Mesendoderm (in vitro differentiated cells): Measurements from ENCODE around the gene FAM83F.

Experiments
- DNase-seq: peaks from one replicate; pipeline ENCODE4 v3.0.0; 2013
- H2AK5ac ChIP-seq: 2 replicates; pipeline ENCODE4 v1.6.1; 2013; ENCODE audit warnings: low read length, inconsistent platforms
- H2BK120ac ChIP-seq: 2 replicates; pipeline ENCODE4 v1.6.1; 2013; ENCODE audit warnings: low read depth, mild to moderate bottlenecking, low read length, moderate library complexity, mixed read lengths
- H2BK15ac ChIP-seq: replicated peaks from 2 replicates; pipeline ENCODE4 v1.6.1; 2013; ENCODE audit warnings: low read depth, mild to moderate bottlenecking, moderate library complexity
- H2BK5ac ChIP-seq: 2 replicates; pipeline ENCODE4 v1.6.1; 2013; ENCODE audit warnings: low read length, inconsistent platforms
- H3K18ac ChIP-seq: 2 replicates; pipeline ENCODE4 v1.6.1; 2013; ENCODE audit warnings: mild to moderate bottlenecking, low read length, mixed read lengths
- H3K23ac ChIP-seq: one replicate; pipeline ENCODE4 v1.6.1; 2013; ENCODE audit warnings: low read length
- H3K27ac ChIP-seq: 2 replicates; pipeline ENCODE4 v1.5.1; 2013; ENCODE audit warnings: low read depth, mild to moderate bottlenecking, inconsistent platforms, low read length, moderate library complexity
- H3K27me3 ChIP-seq: 2 replicates; pipeline ENCODE4 v1.6.1; 2013; ENCODE audit warnings: low read length, control low read depth, mild to moderate bottlenecking, inconsistent platforms; ENCODE audit not compliant: insufficient read depth, poor library complexity
- H3K36me3 ChIP-seq: 2 replicates; pipeline ENCODE4 v1.6.1; 2013; ENCODE audit warnings: low read length, inconsistent platforms; ENCODE audit not compliant: control insufficient read depth, insufficient read depth
- H3K4ac ChIP-seq: one replicate; pipeline ENCODE4 v1.6.1; 2013; ENCODE audit warnings: low read depth, mild to moderate bottlenecking, low read length, moderate library complexity
- H3K4me1 ChIP-seq: 2 replicates; pipeline ENCODE4 v1.6.1; 2013; ENCODE audit warnings: low read depth, low read length, inconsistent platforms; ENCODE audit not compliant: control insufficient read depth
- H3K4me2 ChIP-seq: 2 replicates; pipeline ENCODE4 v1.6.1; 2013; ENCODE audit warnings: low read length
- H3K4me3 ChIP-seq: 2 replicates; pipeline ENCODE4 v1.5.1; 2013; ENCODE audit warnings: mild to moderate bottlenecking, low read length
- H3K56ac ChIP-seq: one replicate; pipeline ENCODE4 v1.6.1; 2013; ENCODE audit warnings: low read length
- H3K79me1 ChIP-seq: 2 replicates; pipeline ENCODE4 v1.6.1; 2013; ENCODE audit warnings: low read length, inconsistent platforms
- H3K79me2 ChIP-seq: 2 replicates; pipeline ENCODE4 v1.6.1; 2013; ENCODE audit warnings: mild to moderate bottlenecking, low read length; ENCODE audit not compliant: control insufficient read depth, insufficient read depth
- H3K9ac ChIP-seq: 2 replicates; pipeline ENCODE4 v1.6.1; 2013; ENCODE audit warnings: low read length, inconsistent platforms
- H4K5ac ChIP-seq: one replicate; pipeline ENCODE4 v1.6.1; 2013; ENCODE audit warnings: low read length
- H4K8ac ChIP-seq: one replicate; pipeline ENCODE4 v1.6.1; 2013; ENCODE audit warnings: low read depth, mild to moderate bottlenecking, control low read depth, low read length, moderate library complexity
- WGBS: extraction: QIAGEN DNeasy Blood & Tissue Kit; methylation state at CpG from one replicate; pipeline ENCODE4 v1.1.7; 2013; ENCODE audit warnings: low lambda C conversion rate, missing lambda C conversion rate; ENCODE audit not compliant: insufficient coverage; ENCODE audit errors: extremely low coverage; 5-methylcytosine and 5-hydroxymethylcytosine counted together

Gene FAM83F

DNA sequence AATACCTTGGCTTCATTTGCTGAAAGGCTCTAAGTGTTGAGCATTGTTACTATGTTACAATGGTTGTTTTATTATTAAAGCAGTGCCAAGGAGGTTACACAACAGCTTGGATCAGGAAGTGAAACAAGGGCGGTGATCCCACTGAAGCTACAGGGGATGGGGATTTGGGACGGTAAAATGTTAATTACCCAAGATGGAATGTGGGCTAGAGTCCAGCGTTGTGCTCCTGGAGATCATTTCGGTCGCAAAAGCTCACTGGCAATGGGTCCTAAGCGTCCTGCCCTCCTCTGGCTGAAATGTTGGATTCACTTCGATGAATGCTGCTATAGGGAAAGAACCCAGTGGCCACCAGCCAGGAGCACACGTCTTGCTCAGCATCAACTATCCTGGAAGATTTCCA is 48.3 kb downstream of the FAM83F start:
- DNase-seq: no peak
- Histone ChIP-seq H4K8ac (no peak overlapping the region), H3K23ac (no peak overlapping the region), H3K27me3 (no peaks in the 10 kb centered on the region), H4K5ac (no peak overlapping the region), H2BK120ac (no peak overlapping the region), H3K18ac (no peak overlapping the region), H3K4ac (no peak overlapping the region), H3K27ac (no peak overlapping the region), H2BK15ac (no peak overlapping the region), H3K56ac (no peak overlapping the region), H3K4me3 (no peak overlapping the region), H3K4me1 (no peaks in the 10 kb centered on the region), H2AK5ac (no peak overlapping the region), H3K79me2 (peaks cover 2% of the 10 kb centered on the region), H3K79me1 (peaks cover 2% of the 10 kb centered on the region), H3K9ac (no peak overlapping the region), H3K4me2 (no peak overlapping the region), H3K36me3 (no peaks in the 10 kb centered on the region), H2BK5ac (no peak overlapping the region)
- WGBS: no CpG with 5 or more reads among the region's 8 CpGs

GRCh38 chr22:40043793-40044101 is 49.0 kb downstream of the FAM83F start:
- peak overlapping the region; percentile 53 for H3K4me2 ChIP-seq
- no peaks in the 10 kb centered on the region for H3K27me3 ChIP-seq
- H2BK5ac ChIP-seq: no peak overlapping the region
- H3K9ac ChIP-seq: peak overlapping the region; percentile 43
- peak overlapping the region; percentile 67 for H4K8ac ChIP-seq
- no peak overlapping the region for H3K23ac ChIP-seq
- H2AK5ac ChIP-seq: no peak overlapping the region
- H4K5ac ChIP-seq: peak overlapping the region; percentile 26
- H3K79me1 ChIP-seq: peaks cover 2% of the 10 kb centered on the region
- peaks cover 2% of the 10 kb centered on the region for H3K79me2 ChIP-seq
- H3K4me3 ChIP-seq: no peak overlapping the region
- H3K36me3 ChIP-seq: no peaks in the 10 kb centered on the region
- peak overlapping the region; percentile 29 for H3K56ac ChIP-seq
- H2BK15ac ChIP-seq: no peak overlapping the region
- WGBS: no CpG with 5 or more reads among the region's 5 CpGs
- H3K27ac ChIP-seq: no peak overlapping the region
- no peak overlapping the region for H2BK120ac ChIP-seq
- no peaks in the 10 kb centered on the region for H3K4me1 ChIP-seq
- peak overlapping the region; percentile 95 for H3K4ac ChIP-seq
- H3K18ac ChIP-seq: peak overlapping the region; percentile 45
- no peak for DNase-seq

GRCh38 chr22:40044102-40044869 is 49.5 kb downstream of the FAM83F start:
- H3K9ac ChIP-seq: peak overlapping the region; percentile 62
- peak; percentile 100 for DNase-seq
- H2BK15ac ChIP-seq: no peak overlapping the region
- no peak overlapping the region for H2BK120ac ChIP-seq
- peak overlapping the region; percentile 84 for H3K4me3 ChIP-seq
- peak overlapping the region; percentile 26 for H4K5ac ChIP-seq
- H3K79me2 ChIP-seq: peaks cover 2% of the 10 kb centered on the region
- H3K4me2 ChIP-seq: peak overlapping the region; percentile 53
- H3K79me1 ChIP-seq: peaks cover 2% of the 10 kb centered on the region
- no peaks in the 10 kb centered on the region for H3K36me3 ChIP-seq
- WGBS: no CpG with 5 or more reads among the region's 34 CpGs
- H2BK5ac ChIP-seq: no peak overlapping the region
- peak overlapping the region; percentile 45 for H3K18ac ChIP-seq
- peak overlapping the region; percentile 81 for H3K56ac ChIP-seq
- no peak overlapping the region for H4K8ac ChIP-seq
- H3K27ac ChIP-seq: no peak overlapping the region
- H3K4ac ChIP-seq: no peak overlapping the region
- no peaks in the 10 kb centered on the region for H3K4me1 ChIP-seq
- no peak overlapping the region for H3K23ac ChIP-seq
- no peaks in the 10 kb centered on the region for H3K27me3 ChIP-seq
- H2AK5ac ChIP-seq: no peak overlapping the region

DNA sequence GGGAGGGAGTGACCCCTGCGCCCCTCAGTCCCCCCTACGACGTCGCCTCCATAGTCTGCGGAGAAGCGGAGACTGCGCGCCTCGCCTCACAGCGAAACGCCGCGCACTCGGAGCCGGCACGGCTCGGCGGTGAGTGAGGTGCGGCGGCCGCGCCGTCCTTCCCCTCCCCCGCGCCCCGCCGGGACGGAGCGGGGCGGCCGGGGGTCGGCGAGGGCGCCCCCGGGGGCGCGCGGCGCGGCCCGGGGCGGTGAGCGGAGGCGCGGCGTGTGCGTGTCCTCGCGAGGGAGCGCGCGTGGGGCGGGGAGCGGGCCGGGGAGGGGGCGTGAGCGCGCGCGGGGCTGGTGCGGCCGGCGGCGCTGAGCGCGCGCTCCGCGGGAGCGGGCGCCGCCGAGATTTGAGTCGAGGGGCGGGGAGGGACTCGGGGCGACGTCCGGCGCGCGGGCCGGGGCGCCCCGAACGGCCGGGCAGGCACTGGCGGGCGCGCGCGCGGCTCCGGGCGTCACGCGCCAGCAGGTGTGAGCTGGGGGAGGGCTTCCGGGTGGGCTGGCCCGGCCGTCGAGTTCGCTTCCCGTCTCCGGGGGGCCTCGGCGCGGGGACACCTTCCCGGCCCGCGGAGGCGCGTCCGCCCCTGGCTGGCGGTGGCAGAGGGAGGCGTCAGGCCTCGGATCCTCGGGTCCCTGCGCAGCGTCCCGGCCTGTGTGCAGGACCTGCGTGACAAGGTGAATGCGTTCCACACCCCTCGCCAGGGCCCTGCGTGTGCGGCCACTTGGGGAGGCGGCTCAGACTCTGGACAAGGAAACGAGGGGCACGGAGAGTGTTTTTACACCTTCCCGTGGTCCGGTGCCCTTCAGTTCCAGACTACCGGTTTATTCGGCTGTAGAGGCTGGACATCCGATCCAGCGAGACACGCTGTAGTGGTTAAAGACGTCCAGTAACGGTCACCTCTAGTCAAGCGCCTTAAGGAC is 50.4 kb downstream of the FAM83F start:
- Histone ChIP-seq H4K8ac (no peak overlapping the region), H2BK120ac (no peak overlapping the region), H2BK15ac (no peak overlapping the region), H3K36me3 (no peaks in the 10 kb centered on the region), H3K9ac (peak overlapping the region; percentile 79), H3K27me3 (no peaks in the 10 kb centered on the region), H3K56ac (peak overlapping the region; percentile 94), H3K4me2 (peak overlapping the region; percentile 47), H2AK5ac (no peak overlapping the region), H2BK5ac (no peak overlapping the region), H3K79me1 (peaks cover 2% of the 10 kb centered on the region), H3K4me3 (peak overlapping the region; percentile 84), H3K18ac (peak overlapping the region; percentile 4), H3K4ac (no peak overlapping the region), H3K27ac (no peak overlapping the region), H3K4me1 (no peaks in the 10 kb centered on the region), H3K23ac (peak overlapping the region; percentile 94), H3K79me2 (peaks cover 2% of the 10 kb centered on the region), H4K5ac (no peak overlapping the region)
- WGBS: no CpG with 5 or more reads among the region's 138 CpGs
- DNase-seq: peak; percentile 52

GRCh38 chr22:40046126-40046525 is 51.4 kb downstream of the FAM83F start:
- Histone ChIP-seq H3K4ac (no peak overlapping the region), H2BK15ac (no peak overlapping the region), H3K4me3 (no peak overlapping the region), H3K79me2 (peaks cover 2% of the 10 kb centered on the region), H3K79me1 (peaks cover 2% of the 10 kb centered on the region), H2BK5ac (no peak overlapping the region), H3K56ac (peak overlapping the region; percentile 7), H3K4me2 (no peak overlapping the region), H4K8ac (no peak overlapping the region), H4K5ac (no peak overlapping the region), H3K27me3 (no peaks in the 10 kb centered on the region), H3K27ac (no peak overlapping the region), H3K23ac (no peak overlapping the region), H2AK5ac (no peak overlapping the region), H3K36me3 (no peaks in the 10 kb centered on the region), H2BK120ac (no peak overlapping the region), H3K9ac (no peak overlapping the region), H3K18ac (no peak overlapping the region), H3K4me1 (no peaks in the 10 kb centered on the region)
- WGBS: no CpG with 5 or more reads among the region's 9 CpGs
- DNase-seq: no peak
